IPS DF 19.7 (cell line): ENCODE measurements around the gene LIPK.
"Not testable (repeated sequence)": the region's sequence is repeated elsewhere in the genome, so short reads cannot be mapped to it uniquely, and the experiment has no call there.

Experiments used
- DNase-seq: peaks from one replicate; pipeline ENCODE4 v3.0.0-alpha.2; 2013; ENCODE audit warnings: low read depth, low spot score

LIPK gene

GRCh38 chr10:88715517-88715916 lies 9.5 kb downstream of the LIPK start:
- no peak for DNase-seq

GRCh38 chr10:88721392-88721791 lies 15.3 kb downstream of the LIPK start:
- DNase-seq, result no peak

GRCh38 chr10:88725798-88726197 lies 19.7 kb downstream of the LIPK start:
- DNase-seq, result no peak

- DNase-seq, result peak; percentile 73
These were observed 22.2 kb downstream of the LIPK start for GRCh38 chr10:88728107-88728763.

DNA sequence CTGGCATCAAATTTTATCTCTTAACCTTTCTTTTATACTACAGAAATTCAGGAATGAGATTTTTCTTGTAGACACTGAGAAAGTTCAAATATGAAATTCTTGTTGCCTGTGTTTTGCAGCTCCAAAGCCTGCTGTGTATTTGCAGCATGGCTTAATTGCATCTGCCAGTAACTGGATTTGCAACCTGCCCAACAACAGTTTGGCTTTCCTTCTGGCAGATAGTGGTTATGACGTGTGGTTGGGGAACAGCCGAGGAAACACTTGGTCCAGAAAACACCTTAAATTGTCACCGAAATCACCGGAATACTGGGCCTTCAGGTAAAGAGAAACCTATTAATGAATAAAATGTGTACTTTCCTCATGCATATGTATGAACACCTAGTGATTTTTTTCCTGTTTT lies 24.8 kb downstream of the LIPK start:
- no peak for DNase-seq

DNA sequence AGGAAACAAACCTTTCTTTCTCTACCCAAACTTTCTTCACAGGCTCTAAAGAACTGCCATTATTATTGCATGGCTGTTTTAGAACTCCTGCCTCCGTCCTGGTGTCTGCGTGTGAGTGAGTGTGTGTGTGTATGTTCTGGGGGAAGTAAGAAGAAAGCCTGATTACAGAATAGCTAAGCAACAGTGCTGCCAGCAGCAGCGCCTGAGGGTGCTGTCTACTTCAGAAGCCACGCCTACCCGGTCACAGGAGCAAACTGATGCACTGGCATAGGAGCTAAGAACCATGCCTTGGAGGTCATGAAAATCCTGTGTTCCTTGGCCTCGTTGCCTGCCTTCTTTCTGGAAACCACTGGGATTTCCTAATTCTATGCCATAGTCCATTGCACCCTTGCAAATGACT lies 25.2 kb downstream of the LIPK start:
- DNase-seq, result no peak

- DNase-seq, result no peak
These were observed 27.2 kb downstream of the LIPK start for GRCh38 chr10:88733215-88733614.

DNA sequence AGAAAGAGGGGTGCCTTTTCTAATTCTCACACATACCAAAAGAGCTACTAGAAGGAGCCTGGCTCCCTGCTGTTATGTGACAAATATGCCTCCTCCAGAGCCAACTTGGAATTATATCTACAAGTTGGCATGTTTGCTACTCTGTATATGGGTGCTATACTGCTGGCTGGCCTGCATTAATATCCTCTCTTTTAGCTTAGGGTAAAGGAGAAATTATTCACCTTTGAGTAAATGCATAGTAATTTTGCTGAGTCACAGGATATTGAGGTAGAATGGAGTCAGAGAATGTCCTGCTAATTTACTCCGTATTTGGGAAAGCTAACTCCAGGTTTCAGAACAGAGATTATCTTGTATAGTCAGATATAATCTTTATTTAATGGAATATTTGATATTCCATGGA lies 29.6 kb downstream of the LIPK start:
- no peak for DNase-seq

GRCh38 chr10:88741921-88742320 lies 35.9 kb downstream of the LIPK start:
- DNase-seq, result not testable (repeated sequence)

DNA sequence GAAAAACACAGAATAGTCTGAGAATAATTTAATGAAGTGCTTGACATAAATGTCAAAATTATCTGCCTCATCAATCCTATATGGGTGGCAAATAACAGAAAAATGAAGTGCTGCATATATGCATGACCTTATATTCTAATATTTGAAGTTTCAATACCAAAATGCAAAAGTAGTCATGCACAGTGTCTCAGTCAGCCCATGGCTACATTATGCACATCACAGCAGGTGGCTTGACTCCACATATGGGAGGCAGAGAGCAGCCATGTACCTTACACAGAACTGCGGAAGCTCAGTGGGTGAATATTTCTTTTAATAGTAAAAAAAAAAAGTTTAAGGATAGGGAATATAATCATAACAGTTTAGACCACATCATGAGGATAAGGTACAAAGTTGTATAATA lies 36.4 kb downstream of the LIPK start:
- DNase-seq, result no peak

GRCh38 chr10:88744002-88744401 lies 38.0 kb downstream of the LIPK start:
- no peak for DNase-seq

GRCh38 chr10:88745633-88746032 lies 39.6 kb downstream of the LIPK start:
- DNase-seq, result no peak

GRCh38 chr10:88754287-88754686 lies 48.2 kb downstream of the LIPK start:
- no peak for DNase-seq

DNA sequence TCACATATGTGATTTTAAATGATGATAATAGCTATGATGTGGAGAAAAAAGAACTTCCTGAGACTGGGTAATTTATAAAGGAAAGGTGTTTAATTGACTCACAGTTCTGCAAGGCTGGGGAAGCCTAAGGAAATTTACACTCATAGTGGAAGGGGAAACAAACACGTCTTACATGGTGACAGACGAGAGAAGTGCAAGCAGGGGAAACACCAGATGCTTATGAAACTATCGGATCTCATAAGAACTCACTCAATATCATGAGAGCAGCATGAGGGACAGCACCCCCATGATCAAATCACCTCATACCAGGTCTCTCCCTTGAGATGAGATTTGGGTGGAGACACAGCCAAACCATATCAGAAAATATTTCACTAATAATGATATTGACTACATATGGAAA lies 49.7 kb downstream of the LIPK start:
- DNase-seq, result no peak

DNA sequence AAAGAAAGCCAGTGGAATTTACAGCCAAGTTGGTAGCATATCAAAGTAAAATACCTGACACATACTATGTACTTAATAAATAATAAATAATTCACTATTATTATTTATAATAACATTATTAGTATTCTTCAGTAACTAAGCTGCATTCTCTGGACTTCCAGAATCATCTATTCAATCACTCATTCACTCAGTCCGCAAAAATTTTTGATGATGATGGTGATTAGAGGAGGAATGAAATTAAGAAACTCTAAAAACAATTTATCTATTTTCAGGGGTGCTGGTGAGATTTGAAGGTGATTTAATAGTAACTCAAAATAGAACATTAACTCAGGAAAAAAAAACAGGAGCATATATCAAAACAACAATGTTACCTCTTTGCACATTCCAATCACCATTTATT lies 50.6 kb downstream of the LIPK start:
- DNase-seq, result no peak

DNA sequence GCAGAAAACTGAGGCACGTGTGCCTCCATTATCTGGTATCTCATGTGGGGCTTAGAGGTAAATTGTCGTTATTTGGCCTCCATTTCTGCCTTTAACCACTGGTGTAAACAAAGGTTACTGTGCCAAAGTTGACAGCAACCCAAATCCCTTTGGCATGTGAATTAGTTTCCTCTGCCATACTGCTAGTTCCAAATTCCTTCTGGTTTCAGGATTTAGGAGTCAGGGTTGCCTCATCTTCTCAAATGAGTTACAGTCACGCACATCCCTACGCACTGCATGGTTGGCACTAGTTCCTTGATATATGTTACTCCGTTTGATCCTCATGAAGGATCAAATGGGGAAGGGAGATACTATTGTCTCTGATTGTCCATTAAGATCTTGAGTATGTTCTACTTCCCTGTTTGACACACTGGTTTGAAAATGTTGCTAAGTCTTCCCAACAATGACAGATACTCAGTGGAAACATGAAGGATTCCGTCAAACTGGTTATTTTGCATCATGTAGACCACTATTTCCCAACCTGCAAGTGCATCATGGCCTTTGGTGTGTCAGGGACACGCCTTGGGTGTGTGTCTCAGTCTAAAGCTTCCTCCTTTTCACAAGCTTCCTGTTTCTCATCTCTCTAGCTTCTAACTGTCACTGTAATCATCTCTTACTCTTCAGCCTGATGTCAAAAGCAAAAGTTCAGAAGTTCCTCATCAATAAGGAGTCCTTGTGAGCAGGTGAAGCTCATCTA lies 53.5 kb downstream of the LIPK start, which contains the start of gene LIPN:
LIPN (plus strand) TSS at position 655 of the 736 bp plus-strand sequence. CDS start 1,386 bp downstream, outside the sequence.
- DNase-seq, result no peak

DNA sequence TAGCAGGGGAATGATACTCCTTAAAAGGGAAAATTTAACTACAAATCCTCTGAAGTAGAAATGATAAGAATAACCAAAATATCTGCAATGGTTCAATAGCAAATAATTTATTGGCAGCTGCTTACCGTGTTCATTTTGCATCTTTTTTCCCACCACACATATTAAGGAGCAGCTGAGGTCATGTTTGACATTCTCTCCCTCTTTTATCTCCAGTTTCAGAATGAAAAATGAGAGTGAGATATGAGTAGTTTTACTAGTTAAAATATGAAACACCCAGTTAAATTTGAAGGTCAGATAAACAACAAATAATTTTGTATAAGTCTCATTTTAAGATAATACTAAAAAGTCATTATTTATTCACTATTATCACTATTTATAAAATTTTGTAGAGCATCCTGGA lies 56.9 kb downstream of the LIPK start:
- no peak for DNase-seq

DNA sequence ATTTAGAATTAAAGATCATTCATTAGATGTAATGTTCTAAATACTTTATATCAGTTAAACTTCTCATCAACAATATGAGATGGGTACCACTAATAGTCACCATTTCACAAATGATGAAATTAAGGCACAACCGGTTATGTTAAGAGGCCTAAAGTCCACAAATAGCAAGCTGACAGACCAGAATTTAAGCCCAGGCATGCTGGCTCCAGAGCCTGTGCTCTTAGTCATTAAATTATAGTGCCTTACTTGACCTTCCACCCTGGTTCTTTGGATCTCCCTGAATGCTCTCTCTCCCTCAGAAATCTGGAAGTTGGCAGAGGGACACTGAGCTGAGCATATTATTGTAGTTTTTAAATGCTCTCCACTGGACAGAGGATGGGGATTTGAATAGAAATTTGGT lies 57.4 kb downstream of the LIPK start:
- no peak for DNase-seq

DNA sequence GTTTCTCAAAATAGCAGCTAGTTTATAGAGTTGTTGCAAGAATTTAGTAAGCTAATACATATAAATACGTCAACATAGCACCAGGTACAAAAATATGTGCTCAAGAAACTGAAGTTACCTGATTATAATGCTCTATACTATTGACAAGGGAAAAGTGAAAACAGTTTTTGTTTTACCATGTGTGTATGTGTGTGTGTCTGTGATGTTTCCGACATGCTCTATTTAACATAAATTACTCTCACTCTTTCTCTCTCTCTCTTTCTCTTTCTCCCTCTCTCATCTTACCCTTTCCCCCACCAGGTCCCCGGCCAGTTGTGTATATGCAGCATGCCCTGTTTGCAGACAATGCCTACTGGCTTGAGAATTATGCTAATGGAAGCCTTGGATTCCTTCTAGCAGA lies 58.1 kb downstream of the LIPK start:
- no peak for DNase-seq

DNA sequence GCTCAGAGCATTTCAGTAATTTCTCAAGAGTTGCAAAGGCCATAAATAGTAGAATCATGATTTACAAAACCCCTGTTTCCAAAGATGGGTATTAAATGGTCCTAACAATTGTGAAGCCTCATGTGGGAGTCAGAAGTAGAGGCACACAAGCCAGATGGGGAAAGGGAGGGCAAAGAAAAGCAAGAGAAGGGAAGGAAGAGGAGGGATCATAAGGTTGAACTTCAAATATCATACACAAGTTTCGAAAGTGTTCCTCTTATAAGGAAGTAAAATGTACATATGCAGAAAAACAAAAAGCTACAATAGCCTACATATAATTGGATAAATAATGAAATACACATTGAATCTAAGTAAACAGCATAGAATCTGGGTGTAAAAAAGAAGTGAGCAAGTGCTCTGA lies 59.8 kb downstream of the LIPK start:
- DNase-seq, result no peak

DNA sequence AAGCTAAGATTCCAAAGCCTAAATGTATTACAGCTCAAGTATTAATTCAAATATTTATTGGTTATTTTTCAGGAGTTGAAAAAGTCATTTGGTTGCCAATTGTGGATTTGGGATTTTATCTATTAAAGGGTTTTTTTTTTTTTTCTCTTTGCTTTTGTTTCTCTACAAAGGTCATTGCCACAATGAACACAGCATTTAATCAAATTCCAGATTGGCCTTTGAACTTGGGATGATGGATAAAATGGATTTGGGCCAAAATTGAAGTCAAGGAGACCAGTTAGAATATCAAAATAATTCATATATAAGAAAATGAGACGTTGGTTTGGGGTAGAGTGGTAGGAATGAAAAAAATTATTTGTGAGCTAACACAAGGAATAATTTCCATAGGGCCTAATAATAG lies 63.3 kb downstream of the LIPK start:
- DNase-seq, result no peak

DNA sequence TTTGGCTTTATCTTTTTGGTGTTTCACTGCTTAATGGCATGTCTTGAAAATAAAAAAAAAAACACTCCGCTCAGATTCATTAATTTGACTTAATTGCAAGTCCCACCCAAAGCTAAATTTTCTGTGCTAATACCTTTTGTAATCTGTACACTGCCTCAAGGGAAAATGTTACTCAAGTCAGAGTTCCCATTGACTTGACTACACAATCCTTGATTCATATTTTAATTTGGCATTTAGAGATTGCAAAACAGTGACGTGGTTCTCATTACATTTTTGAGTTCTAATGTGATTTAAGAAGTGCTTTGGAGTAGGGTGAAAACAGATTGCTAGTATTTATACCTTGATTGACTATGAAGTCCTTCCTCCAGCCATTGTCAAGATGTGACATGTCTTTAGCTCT lies 75.2 kb downstream of the LIPK start:
- DNase-seq, result no peak

DNA sequence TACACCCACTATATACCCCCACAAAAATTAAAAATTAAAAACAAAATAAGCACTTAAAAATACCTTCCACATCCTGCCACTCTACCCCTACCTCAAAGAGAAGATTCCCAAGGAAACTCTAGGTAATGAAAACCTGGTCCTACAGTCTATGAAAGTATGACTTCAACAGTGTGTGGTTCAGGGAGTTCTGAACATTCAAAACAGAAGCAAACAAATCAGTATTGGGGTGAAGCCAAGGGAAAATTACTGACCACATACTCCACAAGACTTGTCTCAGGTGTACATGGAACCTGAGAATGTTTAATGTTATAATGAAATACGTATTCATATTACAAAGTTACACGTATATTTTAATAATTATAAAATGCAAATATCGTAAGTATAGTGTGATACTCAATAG lies 76.2 kb downstream of the LIPK start:
- DNase-seq, result no peak
